ENCODE measurements around the gene SELENOK. TPM values are rescaled to one million over a fixed set of nuclear protein-coding genes. Genes with fewer than 3 reads are reported as not detected.
A peak's percentile ranks its signal among the peaks of the same experiment; 100 is the strongest.

Gene SELENOK
- total and polyA plus RNA-seq, 2 of the 13 experiments (the other 11 are each of a cell fraction or from before 2014, with no cell fraction given), result 67.0 to 81.0 TPM

DNA sequence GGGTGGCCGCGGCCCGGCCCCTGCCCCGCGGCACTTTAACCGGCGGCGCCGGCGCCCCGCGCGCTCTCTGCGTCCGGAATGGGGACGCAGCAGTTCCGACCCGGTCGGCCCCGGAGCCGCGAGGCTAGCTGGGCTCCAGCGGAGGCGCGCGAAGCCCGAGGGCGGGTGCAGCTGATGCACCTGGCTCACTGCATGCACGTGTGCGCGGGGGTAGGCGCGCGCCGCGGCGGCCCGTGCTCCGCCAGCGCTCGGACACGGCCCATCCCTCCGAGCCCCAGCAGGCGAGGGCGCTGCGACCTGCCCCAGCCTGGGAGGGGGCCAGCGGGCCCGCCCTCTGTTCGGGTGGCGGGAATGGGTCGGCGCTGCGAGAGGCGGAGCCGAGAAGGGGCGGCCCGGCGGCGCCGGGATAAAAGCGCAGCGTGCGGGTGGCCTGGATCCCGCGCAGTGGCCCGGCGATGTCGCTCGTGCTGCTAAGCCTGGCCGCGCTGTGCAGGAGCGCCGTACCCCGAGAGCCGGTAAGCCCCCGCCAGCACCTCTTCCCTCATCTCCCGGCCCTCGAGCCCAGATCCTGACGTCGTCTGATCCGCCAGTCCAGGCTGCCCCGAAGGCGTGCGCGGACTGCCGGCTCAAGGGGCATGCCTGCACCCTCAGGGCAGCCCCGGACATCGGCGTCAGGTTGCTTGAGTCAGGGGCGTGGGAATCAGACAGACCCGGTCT lies 45.4 kb downstream of the SELENOK start, which contains the start of the genes CHDH and IL17RB (continued):
- TF ChIP-seq, protein P1, sequence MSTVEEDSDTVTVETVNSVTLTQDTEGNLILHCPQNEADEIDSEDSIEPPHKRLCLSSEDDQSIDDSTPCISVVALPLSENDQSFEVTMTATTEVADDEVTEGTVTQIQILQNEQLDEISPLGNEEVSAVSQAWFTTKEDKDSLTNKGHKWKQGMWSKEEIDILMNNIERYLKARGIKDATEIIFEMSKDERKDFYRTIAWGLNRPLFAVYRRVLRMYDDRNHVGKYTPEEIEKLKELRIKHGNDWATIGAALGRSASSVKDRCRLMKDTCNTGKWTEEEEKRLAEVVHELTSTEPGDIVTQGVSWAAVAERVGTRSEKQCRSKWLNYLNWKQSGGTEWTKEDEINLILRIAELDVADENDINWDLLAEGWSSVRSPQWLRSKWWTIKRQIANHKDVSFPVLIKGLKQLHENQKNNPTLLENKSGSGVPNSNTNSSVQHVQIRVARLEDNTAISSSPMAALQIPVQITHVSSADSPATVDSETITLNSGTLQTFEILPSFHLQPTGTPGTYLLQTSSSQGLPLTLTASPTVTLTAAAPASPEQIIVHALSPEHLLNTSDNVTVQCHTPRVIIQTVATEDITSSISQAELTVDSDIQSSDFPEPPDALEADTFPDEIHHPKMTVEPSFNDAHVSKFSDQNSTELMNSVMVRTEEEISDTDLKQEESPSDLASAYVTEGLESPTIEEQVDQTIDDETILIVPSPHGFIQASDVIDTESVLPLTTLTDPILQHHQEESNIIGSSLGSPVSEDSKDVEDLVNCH (CRISPR knock-in tag; IDR thresholded peaks at IDR 0.05), result no peak
- TF ChIP-seq ZNF264 (CRISPR knock-in tag; IDR thresholded peaks at IDR 0.05) (peak; percentile 15; the same call in 1 of the 2 replicates), NR1H2 (CRISPR knock-in tag; IDR thresholded peaks at IDR 0.05; ENCODE audit: borderline replicate concordance, low read depth) (no peak), SP5 (CRISPR knock-in tag; IDR thresholded peaks at IDR 0.05; ENCODE audit: borderline replicate concordance, low read depth) (peak; percentile 89)
- TF ChIP-seq, protein P2, sequence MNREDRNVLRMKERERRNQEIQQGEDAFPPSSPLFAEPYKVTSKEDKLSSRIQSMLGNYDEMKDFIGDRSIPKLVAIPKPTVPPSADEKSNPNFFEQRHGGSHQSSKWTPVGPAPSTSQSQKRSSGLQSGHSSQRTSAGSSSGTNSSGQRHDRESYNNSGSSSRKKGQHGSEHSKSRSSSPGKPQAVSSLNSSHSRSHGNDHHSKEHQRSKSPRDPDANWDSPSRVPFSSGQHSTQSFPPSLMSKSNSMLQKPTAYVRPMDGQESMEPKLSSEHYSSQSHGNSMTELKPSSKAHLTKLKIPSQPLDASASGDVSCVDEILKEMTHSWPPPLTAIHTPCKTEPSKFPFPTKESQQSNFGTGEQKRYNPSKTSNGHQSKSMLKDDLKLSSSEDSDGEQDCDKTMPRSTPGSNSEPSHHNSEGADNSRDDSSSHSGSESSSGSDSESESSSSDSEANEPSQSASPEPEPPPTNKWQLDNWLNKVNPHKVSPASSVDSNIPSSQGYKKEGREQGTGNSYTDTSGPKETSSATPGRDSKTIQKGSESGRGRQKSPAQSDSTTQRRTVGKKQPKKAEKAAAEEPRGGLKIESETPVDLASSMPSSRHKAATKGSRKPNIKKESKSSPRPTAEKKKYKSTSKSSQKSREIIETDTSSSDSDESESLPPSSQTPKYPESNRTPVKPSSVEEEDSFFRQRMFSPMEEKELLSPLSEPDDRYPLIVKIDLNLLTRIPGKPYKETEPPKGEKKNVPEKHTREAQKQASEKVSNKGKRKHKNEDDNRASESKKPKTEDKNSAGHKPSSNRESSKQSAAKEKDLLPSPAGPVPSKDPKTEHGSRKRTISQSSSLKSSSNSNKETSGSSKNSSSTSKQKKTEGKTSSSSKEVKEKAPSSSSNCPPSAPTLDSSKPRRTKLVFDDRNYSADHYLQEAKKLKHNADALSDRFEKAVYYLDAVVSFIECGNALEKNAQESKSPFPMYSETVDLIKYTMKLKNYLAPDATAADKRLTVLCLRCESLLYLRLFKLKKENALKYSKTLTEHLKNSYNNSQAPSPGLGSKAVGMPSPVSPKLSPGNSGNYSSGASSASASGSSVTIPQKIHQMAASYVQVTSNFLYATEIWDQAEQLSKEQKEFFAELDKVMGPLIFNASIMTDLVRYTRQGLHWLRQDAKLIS (CRISPR knock-in tag; IDR thresholded peaks at IDR 0.05), result peak; percentile 72; the same call in 1 of the 2 replicates
- TF ChIP-seq, protein P3, sequence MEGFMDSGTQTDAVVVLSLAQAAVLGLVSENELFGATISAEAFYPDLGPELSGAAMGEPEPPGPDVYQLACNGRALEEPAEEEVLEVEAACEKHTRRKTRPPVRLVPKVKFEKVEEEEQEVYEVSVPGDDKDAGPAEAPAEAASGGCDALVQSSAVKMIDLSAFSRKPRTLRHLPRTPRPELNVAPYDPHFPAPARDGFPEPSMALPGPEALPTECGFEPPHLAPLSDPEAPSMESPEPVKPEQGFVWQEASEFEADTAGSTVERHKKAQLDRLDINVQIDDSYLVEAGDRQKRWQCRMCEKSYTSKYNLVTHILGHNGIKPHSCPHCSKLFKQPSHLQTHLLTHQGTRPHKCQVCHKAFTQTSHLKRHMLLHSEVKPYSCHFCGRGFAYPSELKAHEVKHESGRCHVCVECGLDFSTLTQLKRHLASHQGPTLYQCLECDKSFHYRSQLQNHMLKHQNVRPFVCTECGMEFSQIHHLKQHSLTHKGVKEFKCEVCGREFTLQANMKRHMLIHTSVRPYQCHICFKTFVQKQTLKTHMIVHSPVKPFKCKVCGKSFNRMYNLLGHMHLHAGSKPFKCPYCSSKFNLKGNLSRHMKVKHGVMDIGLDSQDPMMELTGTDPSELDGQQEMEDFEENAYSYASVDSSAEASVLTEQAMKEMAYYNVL (CRISPR knock-in tag; IDR thresholded peaks at IDR 0.05; ENCODE audit: borderline replicate concordance), result peak; percentile 59; the same call in 1 of the 2 replicates
- TF ChIP-seq, protein P4, sequence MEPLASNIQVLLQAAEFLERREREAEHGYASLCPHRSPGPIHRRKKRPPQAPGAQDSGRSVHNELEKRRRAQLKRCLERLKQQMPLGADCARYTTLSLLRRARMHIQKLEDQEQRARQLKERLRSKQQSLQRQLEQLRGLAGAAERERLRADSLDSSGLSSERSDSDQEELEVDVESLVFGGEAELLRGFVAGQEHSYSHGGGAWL (CRISPR knock-in tag; IDR thresholded peaks at IDR 0.05), result peak; percentile 91
- TF ChIP-seq, protein P5, sequence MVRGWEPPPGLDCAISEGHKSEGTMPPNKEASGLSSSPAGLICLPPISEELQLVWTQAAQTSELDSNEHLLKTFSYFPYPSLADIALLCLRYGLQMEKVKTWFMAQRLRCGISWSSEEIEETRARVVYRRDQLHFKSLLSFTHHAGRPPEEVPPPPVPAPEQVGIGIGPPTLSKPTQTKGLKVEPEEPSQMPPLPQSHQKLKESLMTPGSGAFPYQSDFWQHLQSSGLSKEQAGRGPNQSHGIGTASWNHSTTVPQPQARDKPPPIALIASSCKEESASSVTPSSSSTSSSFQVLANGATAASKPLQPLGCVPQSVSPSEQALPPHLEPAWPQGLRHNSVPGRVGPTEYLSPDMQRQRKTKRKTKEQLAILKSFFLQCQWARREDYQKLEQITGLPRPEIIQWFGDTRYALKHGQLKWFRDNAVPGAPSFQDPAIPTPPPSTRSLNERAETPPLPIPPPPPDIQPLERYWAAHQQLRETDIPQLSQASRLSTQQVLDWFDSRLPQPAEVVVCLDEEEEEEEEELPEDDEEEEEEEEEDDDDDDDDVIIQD (CRISPR knock-in tag; IDR thresholded peaks at IDR 0.05; ENCODE audit: low read depth), result peak; percentile 61; the same call in 1 of the 2 replicates
- TF ChIP-seq, protein P6, sequence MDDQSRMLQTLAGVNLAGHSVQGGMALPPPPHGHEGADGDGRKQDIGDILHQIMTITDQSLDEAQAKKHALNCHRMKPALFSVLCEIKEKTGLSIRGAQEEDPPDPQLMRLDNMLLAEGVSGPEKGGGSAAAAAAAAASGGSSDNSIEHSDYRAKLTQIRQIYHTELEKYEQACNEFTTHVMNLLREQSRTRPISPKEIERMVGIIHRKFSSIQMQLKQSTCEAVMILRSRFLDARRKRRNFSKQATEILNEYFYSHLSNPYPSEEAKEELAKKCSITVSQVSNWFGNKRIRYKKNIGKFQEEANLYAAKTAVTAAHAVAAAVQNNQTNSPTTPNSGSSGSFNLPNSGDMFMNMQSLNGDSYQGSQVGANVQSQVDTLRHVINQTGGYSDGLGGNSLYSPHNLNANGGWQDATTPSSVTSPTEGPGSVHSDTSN (CRISPR knock-in tag; IDR thresholded peaks at IDR 0.05; ENCODE audit: borderline replicate concordance), result peak; percentile 58; the same call in 1 of the 2 replicates
- TF ChIP-seq, protein P7, sequence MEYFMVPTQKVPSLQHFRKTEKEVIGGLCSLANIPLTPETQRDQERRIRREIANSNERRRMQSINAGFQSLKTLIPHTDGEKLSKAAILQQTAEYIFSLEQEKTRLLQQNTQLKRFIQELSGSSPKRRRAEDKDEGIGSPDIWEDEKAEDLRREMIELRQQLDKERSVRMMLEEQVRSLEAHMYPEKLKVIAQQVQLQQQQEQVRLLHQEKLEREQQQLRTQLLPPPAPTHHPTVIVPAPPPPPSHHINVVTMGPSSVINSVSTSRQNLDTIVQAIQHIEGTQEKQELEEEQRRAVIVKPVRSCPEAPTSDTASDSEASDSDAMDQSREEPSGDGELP (IDR thresholded peaks at IDR 0.05; ENCODE audit: borderline replicate concordance, low read depth), result peak; percentile 13; the same call in 1 of the 2 replicates
- TF ChIP-seq, protein P8, sequence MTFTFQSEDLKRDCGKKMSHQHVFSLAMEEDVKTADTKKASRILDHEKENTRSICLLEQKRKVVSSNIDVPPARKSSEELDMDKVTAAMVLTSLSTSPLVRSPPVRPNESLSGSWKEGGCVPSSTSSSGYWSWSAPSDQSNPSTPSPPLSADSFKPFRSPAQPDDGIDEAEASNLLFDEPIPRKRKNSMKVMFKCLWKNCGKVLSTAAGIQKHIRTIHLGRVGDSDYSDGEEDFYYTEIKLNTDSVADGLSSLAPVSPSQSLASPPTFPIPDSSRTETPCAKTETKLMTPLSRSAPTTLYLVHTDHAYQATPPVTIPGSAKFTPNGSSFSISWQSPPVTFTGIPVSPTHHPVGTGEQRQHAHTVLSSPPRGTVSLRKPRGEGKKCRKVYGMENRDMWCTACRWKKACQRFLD (CRISPR knock-in tag; IDR thresholded peaks at IDR 0.05; ENCODE audit: borderline replicate concordance), result no peak; the same call in 1 of the 2 replicates
